Activated B cell treated with CpG ODN at 0.5 μM for 24 hours (primary cell): ENCODE results near the gene ZNF382. TPM values are rescaled to one million over a fixed set of nuclear protein-coding genes. Genes with fewer than 3 reads are reported as not detected.
A peak's percentile ranks its signal among the peaks of the same experiment; 100 is the strongest.

Source experiments
- ATAC-seq: fragments of 200-7000 bp; cut with Tn5 transposase; one replicate; pipeline ENCODE4 v1.10.0; 2021; ENCODE audit warnings: low read depth, mild to moderate bottlenecking, moderate library complexity
- CTCF ChIA-PET: fragments of 350-600 bp; sonication (Branson Sonifier 250); formaldehyde crosslinking; loops from one replicate; lab custom pipeline; 2021; ENCODE audit warnings: antibody characterized with exemption; lab: Charles Lee
- POLR2A ChIA-PET: fragments of 350-600 bp; sonication (Branson Sonifier 250); formaldehyde crosslinking; loops from one replicate; lab custom pipeline; 2021; ENCODE audit warnings: antibody characterized with exemption; lab: Charles Lee
- DNase-seq: peaks from one replicate; pipeline ENCODE4 v3.0.0; 2022
- H3K27ac Mint-ChIP-seq: one replicate; pipeline ENCODE4 v1.8.0; 2020; ENCODE audit warnings: mixed read lengths
- H3K27me3 Mint-ChIP-seq: one replicate; pipeline ENCODE4 v1.8.0; 2021; ENCODE audit warnings: mixed read lengths
- H3K36me3 Mint-ChIP-seq: one replicate; pipeline ENCODE4 v1.8.0; 2021; ENCODE audit warnings: low read depth, mixed read lengths
- H3K4me1 Mint-ChIP-seq: one replicate; pipeline ENCODE4 v1.8.0; 2021; ENCODE audit warnings: mixed read lengths
- H3K4me3 Mint-ChIP-seq: one replicate; pipeline ENCODE4 v1.8.0; 2020; ENCODE audit warnings: mild to moderate bottlenecking, mixed read lengths
- H3K9me3 Mint-ChIP-seq: one replicate; pipeline ENCODE4 v1.8.0; 2020; ENCODE audit warnings: mixed read lengths
- intact Hi-C: fragments of 100-400 bp; cut with micrococcal nuclease; formaldehyde crosslinking; loops from one replicate; pipeline ENCODE4 v1.15.1; 2024
- total RNA-seq: library from RNA; stranded (reverse); gene quantifications from 2 replicates; pipeline ENCODE4 v1.2.3, GENCODE V29; 2022
- TF ChIP-seq, protein P1 (sequence below): fragments of 200-600 bp; IDR thresholded peaks from one replicate; pipeline ENCODE4 v1.8.0; 2022; ENCODE audit warnings: antibody characterized with exemption, mild to moderate bottlenecking

Gene ZNF382
- total RNA-seq, 1 donor from 2014 or later, result 14.4 TPM

DNA sequence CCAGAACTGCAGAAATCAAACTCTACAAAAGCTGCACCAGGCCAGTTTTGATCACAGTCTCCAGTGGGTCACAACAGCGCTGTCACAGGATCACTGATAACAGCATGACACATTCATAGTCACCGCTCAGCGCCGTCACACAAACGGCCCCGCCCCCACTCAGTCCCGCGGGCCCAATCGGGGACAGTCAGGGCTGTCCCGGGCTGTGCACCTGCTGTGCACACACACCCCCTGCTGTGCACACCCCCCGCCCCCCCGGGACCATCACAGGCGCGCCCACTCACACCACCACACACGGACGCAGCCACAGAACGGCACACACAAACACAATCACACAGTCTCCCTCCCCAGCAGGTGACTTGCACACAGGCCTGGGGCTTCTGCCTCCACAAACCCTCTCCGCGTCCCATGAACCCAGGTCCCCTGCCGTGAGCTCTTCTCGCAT lies 435 bp upstream of the ZNF382 start:
- POLR2A ChIA-PET, result interaction anchor here (0.5 to 2.2 kb wide), 23 partner anchors 16 to 1928 kb away, joined by 3 to 26 read pairs (median 5); partner anchors contain the start of genes SCGB2B2, ZFP14, ZFP82 and ZNF146
- Mint-ChIP-seq H3K4me1 (peaks cover 28% of the 10 kb centered on the region), H3K4me3 (peak overlapping the region; percentile 97), H3K27me3 (no peaks in the 10 kb centered on the region), H3K27ac (peak overlapping the region; percentile 97), H3K36me3 (peaks cover 27% of the 10 kb centered on the region), H3K9me3 (peaks cover 5% of the 10 kb centered on the region)
- TF ChIP-seq, protein P1, sequence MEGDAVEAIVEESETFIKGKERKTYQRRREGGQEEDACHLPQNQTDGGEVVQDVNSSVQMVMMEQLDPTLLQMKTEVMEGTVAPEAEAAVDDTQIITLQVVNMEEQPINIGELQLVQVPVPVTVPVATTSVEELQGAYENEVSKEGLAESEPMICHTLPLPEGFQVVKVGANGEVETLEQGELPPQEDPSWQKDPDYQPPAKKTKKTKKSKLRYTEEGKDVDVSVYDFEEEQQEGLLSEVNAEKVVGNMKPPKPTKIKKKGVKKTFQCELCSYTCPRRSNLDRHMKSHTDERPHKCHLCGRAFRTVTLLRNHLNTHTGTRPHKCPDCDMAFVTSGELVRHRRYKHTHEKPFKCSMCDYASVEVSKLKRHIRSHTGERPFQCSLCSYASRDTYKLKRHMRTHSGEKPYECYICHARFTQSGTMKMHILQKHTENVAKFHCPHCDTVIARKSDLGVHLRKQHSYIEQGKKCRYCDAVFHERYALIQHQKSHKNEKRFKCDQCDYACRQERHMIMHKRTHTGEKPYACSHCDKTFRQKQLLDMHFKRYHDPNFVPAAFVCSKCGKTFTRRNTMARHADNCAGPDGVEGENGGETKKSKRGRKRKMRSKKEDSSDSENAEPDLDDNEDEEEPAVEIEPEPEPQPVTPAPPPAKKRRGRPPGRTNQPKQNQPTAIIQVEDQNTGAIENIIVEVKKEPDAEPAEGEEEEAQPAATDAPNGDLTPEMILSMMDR, result no peak
- CTCF ChIA-PET, result no interaction called here
- intact Hi-C loops, result loop anchor here (1.0 to 10.0 kb wide), 10 partner anchors 31 to 310 kb away; partner anchors contain the start of genes ZFP14, ZNF260, ZNF461 and ZNF529
- peak; percentile 89 for ATAC-seq
- DNase-seq, result peak; percentile 80

DNA sequence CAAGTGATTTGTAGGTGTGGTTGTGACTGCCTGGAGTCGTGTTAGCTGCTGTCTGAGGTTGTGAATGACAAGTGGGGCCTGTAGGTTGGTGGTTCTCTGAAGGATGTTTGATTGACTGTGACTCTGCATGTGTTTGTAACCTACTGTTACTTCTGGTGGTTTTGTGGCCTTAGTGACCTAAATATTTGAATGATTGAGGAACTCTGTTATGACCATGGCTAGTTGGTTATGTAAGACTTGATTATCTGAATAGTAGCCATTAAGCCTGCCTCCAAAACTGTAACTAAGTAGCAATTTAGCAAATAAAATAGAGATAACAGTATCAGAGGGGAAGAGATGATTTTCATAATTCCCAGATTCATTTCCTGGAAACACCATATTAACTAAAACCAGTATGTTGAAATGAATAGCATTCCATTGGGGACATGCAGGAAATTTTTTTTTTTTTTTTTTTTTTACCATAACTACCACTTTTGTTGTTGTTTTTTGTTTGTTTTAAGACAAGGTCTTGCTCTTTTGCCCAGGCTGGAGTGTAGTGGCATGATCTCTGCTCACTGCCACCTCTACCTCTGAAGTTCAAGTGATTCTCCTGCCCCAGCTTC lies 865 bp downstream of the ZNF382 start:
- ATAC-seq (no peak), DNase-seq (no peak)
- ChIA-PET CTCF (no interaction called here), POLR2A (interaction anchor here (1.1 to 2.2 kb wide), 13 partner anchors 33 to 612 kb away, joined by 3 to 26 read pairs (median 9); partner anchors contain the start of genes ZFP14, ZFP82, ZNF146 and ZNF260)
- Mint-ChIP-seq H3K27me3 (no peaks in the 10 kb centered on the region), H3K4me3 (peak overlapping the region; percentile 97), H3K36me3 (peaks cover 40% of the 10 kb centered on the region), H3K27ac (peak overlapping the region; percentile 97), H3K4me1 (peaks cover 28% of the 10 kb centered on the region), H3K9me3 (peaks cover 5% of the 10 kb centered on the region)
- intact Hi-C loops, result loop anchor here (1.0 to 10.0 kb wide), 7 partner anchors 33 to 309 kb away; partner anchors contain the start of genes ZNF260, ZNF461, ZNF529 and ZNF567
- TF ChIP-seq, protein P1, result no peak

DNA sequence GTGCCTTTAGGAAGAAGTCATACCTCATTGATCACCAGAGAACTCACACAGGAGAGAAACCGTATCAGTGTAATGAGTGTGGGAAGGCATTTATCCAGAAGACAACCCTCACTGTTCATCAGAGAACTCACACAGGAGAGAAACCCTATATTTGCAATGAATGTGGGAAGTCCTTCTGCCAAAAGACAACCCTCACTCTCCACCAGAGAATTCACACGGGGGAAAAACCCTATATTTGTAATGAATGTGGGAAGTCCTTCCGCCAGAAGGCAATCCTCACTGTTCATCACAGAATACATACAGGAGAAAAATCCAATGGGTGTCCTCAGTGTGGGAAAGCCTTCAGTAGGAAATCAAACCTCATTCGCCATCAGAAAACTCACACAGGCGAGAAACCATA lies 21.9 kb downstream of the ZNF382 start:
- Mint-ChIP-seq H3K27me3 (no peaks in the 10 kb centered on the region), H3K27ac (no peak overlapping the region), H3K36me3 (peaks cover 61% of the 10 kb centered on the region), H3K4me1 (no peaks in the 10 kb centered on the region), H3K4me3 (no peak overlapping the region), H3K9me3 (peaks cover 57% of the 10 kb centered on the region)
- TF ChIP-seq, protein P1, result no peak
- intact Hi-C loops, result no loop called here
- ATAC-seq, result no peak
- POLR2A ChIA-PET, result no interaction called here
- CTCF ChIA-PET, result no interaction called here
- DNase-seq, result no peak

DNA sequence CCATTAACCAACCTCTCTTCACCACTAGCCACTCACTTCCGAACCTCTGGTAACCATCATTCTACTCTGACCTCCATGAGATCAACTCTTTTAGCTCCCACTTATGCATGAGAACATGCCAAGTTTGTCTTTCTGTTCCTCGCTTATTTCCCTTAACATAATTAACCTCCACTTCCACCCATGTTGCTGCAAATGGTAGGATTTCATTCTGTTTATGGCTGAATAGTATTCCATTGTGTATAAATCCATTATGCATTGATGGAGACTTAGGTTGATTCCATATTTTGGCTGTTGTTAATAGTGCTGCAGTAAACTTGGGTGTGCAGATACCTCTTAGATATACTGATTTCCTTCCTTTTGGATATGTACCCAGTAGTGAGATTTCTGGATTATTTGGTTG lies 30.2 kb downstream of the ZNF382 start:
- CTCF ChIA-PET, result no interaction called here
- intact Hi-C loops, result no loop called here
- H3K4me1 Mint-ChIP-seq, result no peaks in the 10 kb centered on the region
- H3K4me3 Mint-ChIP-seq, result no peak overlapping the region
- peaks cover 54% of the 10 kb centered on the region for H3K36me3 Mint-ChIP-seq
- no peak for ATAC-seq
- no peaks in the 10 kb centered on the region for H3K27me3 Mint-ChIP-seq
- no peak for DNase-seq
- TF ChIP-seq, protein P1, result no peak
- H3K9me3 Mint-ChIP-seq, result peaks cover 47% of the 10 kb centered on the region
- H3K27ac Mint-ChIP-seq, result no peak overlapping the region
- POLR2A ChIA-PET, result no interaction called here

DNA sequence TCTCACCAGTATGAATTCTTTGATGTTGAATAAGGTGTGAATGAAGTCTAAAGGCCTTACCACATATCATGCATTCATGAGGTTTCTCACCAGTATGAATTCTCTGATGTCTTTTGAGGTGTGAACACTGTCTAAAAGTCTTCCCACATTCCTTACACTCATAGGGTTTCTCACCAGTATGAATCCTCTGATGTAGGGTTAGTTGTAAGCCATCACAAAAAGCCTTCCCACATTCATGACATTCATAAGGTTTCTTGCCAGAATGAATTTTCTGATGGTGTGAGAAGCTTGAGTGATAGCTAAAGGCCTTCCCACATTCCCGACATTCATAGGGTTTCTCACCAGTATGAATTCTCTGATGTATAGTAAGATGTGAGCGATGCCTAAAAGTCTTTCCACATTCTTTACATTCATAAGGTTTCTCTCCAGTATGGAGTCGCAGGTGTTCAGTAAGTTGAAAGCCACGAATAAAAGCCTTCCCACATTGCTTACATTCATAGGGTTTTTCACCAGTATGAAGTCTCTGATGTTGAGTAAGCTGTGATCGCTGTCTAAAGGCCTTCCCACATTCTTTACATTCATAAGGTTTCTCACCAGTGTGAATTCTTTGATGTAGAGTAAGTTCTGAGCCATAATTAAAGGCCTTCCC lies 33.9 kb downstream of the ZNF382 start:
- ChIA-PET POLR2A (no interaction called here), CTCF (no interaction called here)
- TF ChIP-seq, protein P1, result no peak
- no peaks in the 10 kb centered on the region for H3K27me3 Mint-ChIP-seq
- H3K9me3 Mint-ChIP-seq, result peaks cover 46% of the 10 kb centered on the region
- no peak overlapping the region for H3K27ac Mint-ChIP-seq
- DNase-seq, result no peak
- peaks cover 71% of the 10 kb centered on the region for H3K36me3 Mint-ChIP-seq
- intact Hi-C loops, result no loop called here
- no peaks in the 10 kb centered on the region for H3K4me1 Mint-ChIP-seq
- H3K4me3 Mint-ChIP-seq, result no peak overlapping the region
- ATAC-seq, result no peak
